Liver (tissue), 9 donors: ENCODE data around the gene SPAG16. TPM values are rescaled to one million over a fixed set of nuclear protein-coding genes. Genes with fewer than 3 reads are reported as not detected.

Source experiments
- DNase-seq: peaks from one replicate; pipeline ENCODE4 v3.0.0-alpha.2; 2017; ENCODE audit warnings: low spot score
- H3K27ac ChIP-seq, 2 donors: one replicate each; pipeline ENCODE4 v1.7.0; 2013; ENCODE audit warnings: inconsistent platforms in 2 of 2, low read length in 2 of 2, control low read depth in 1 of 2, low read depth in 1 of 2, mild to moderate bottlenecking in 1 of 2
- H3K27me3 ChIP-seq, 4 donors: one replicate each; pipeline versions ENCODE4 v1.6.1 to v1.7.0; 2013; ENCODE audit warnings: low read length in 3 of 4, inconsistent platforms in 1 of 4, mild to moderate bottlenecking in 1 of 4, moderate library complexity in 1 of 4; ENCODE audit not compliant: control insufficient read depth in 4 of 4, insufficient read depth in 4 of 4
- H3K36me3 ChIP-seq, 4 donors: one replicate each; pipeline versions ENCODE4 v1.6.1 to v1.7.0; 2013; ENCODE audit warnings: low read length in 3 of 4, mild to moderate bottlenecking in 3 of 4, low read depth in 1 of 4, moderate library complexity in 1 of 4; ENCODE audit not compliant: control insufficient read depth in 4 of 4, insufficient read depth in 3 of 4
- H3K4me1 ChIP-seq, 4 donors: one replicate each; pipeline versions ENCODE4 v1.6.1 to v1.7.0; 2013; ENCODE audit warnings: low read length in 3 of 4, mild to moderate bottlenecking in 3 of 4, moderate library complexity in 1 of 4; ENCODE audit not compliant: control insufficient read depth in 4 of 4, insufficient read depth in 4 of 4
- H3K4me3 ChIP-seq, 3 donors: one replicate each; pipeline versions ENCODE4 v1.6.1 to v1.7.0; 2013; ENCODE audit warnings: low read length in 3 of 3, control low read depth in 1 of 3, low read depth in 1 of 3, mild to moderate bottlenecking in 1 of 3
- H3K9ac ChIP-seq, 2 donors: one replicate each; pipeline ENCODE4 v1.7.0; 2013; ENCODE audit warnings: low read length in 2 of 2, mild to moderate bottlenecking in 2 of 2, moderate library complexity in 2 of 2, control low read depth in 1 of 2, low read depth in 1 of 2
- H3K9me3 ChIP-seq, 4 donors: one replicate each; pipeline versions ENCODE4 v1.6.1 to v1.7.0; 2013; ENCODE audit warnings: low read length in 3 of 4; ENCODE audit not compliant: control insufficient read depth in 4 of 4
- CTCF ChIP-seq: fragments of 150-350 bp; IDR thresholded peaks from 2 replicates; pipeline ENCODE4 v1.5.1; 2017; ENCODE audit warnings: improper control_type of control experiment, low read depth, low read length; ENCODE audit not compliant: missing input control
- FOXA1 ChIP-seq: IDR thresholded peaks from 2 replicates; pipeline ENCODE4 v1.6.1; 2016; ENCODE audit warnings: antibody characterized with exemption
- FOXA2 ChIP-seq: IDR thresholded peaks from 2 replicates; pipeline ENCODE4 v1.6.1; 2016; ENCODE audit warnings: antibody characterized with exemption
- GABPA ChIP-seq, 2 donors: IDR thresholded peaks in 1 of 2; conservative IDR thresholded peaks in 1 of 2; 2 replicates each; pipeline ENCODE4 v1.6.1; 2016; ENCODE audit warnings: antibody characterized with exemption in 2 of 2, mild to moderate bottlenecking in 1 of 2, moderate library complexity in 1 of 2
- HNF4A ChIP-seq, 2 donors: conservative IDR thresholded peaks; 2 replicates each; pipeline ENCODE4 v1.6.1; 2016; ENCODE audit warnings: antibody characterized with exemption in 2 of 2, mild to moderate bottlenecking in 2 of 2
- HNF4G ChIP-seq: IDR thresholded peaks from 2 replicates; pipeline ENCODE4 v1.6.1; 2016; ENCODE audit warnings: antibody characterized with exemption
- JUND ChIP-seq, 2 donors: IDR thresholded peaks; 2 replicates each; pipeline ENCODE4 v1.6.1; 2016; ENCODE audit warnings: antibody characterized with exemption in 2 of 2
- NR2F2 ChIP-seq: IDR thresholded peaks from 2 replicates; pipeline ENCODE4 v1.6.1; 2016; ENCODE audit warnings: antibody characterized with exemption
- RAD21 ChIP-seq, 2 donors: IDR thresholded peaks; 2 replicates each; pipeline ENCODE4 v1.6.1; 2016; ENCODE audit warnings: antibody characterized with exemption in 2 of 2, mild to moderate bottlenecking in 2 of 2
- RXRA ChIP-seq, 2 donors: IDR thresholded peaks; 2 replicates each; pipeline ENCODE4 v1.6.1; 2017 to 2018; ENCODE audit warnings: antibody characterized with exemption in 2 of 2, mild to moderate bottlenecking in 1 of 2
- SP1 ChIP-seq: IDR thresholded peaks from 2 replicates; pipeline ENCODE4 v1.6.1; 2018; ENCODE audit warnings: antibody characterized with exemption, mild to moderate bottlenecking
- TAF1 ChIP-seq: conservative IDR thresholded peaks from 2 replicates; pipeline ENCODE4 v1.6.1; 2016; ENCODE audit warnings: antibody characterized with exemption, mild to moderate bottlenecking
- YY1 ChIP-seq: IDR thresholded peaks from 2 replicates; pipeline ENCODE4 v1.6.1; 2016; ENCODE audit warnings: antibody characterized with exemption, mild to moderate bottlenecking
- ZBTB33 ChIP-seq: IDR thresholded peaks from 2 replicates; pipeline ENCODE4 v1.6.1; 2016; ENCODE audit warnings: antibody characterized with exemption
- WGBS: extraction: QIAGEN DNeasy Blood & Tissue Kit; methylation state at CpG from one replicate; pipeline ENCODE4 v1.1.7; 2013; 5-methylcytosine and 5-hydroxymethylcytosine counted together
- polyA plus RNA-seq, 2 donors: library from polyadenylated mRNA; stranded (reverse) in 1 of 2; unstranded in 1 of 2; fragments of 200-250 nt in 1 of 2; fragments of >200 nt in 1 of 2; fragmentation: Nextera tagmentation in 1 of 2; extraction: Ambion mirVana in 1 of 2; gene quantifications; one replicate each; pipeline versions ENCODE4 v1.2.1 to v1.2.3, GENCODE V29; 2013 to 2015
- total RNA-seq, 2 donors: library from RNA; depleted of rRNA; stranded (reverse); fragments of >200 nt; gene quantifications; one replicate each; pipeline ENCODE4 v1.2.3, GENCODE V29; 2014
- TF ChIP-seq, protein P1 (sequence below): IDR thresholded peaks from 2 replicates; pipeline ENCODE4 v1.6.1; 2016; ENCODE audit warnings: antibody characterized with exemption, mild to moderate bottlenecking
- TF ChIP-seq, protein P2 (sequence below): IDR thresholded peaks from 2 replicates; pipeline ENCODE4 v1.6.1; 2016; ENCODE audit warnings: antibody characterized with exemption
- TF ChIP-seq, protein P3 (sequence below): IDR thresholded peaks from 2 replicates; pipeline ENCODE4 v1.6.1; 2016; ENCODE audit warnings: antibody characterized with exemption
- donor health status: healthy.
- donor health status: healthy.
- donor health status: healthy.
- donor health status: healthy.
- donor health status: healthy.

SPAG16 gene
- total and polyA plus RNA-seq, 4 donors: 6.4 to 12.7 (median 11.4) TPM

GRCh38 chr2:213336253-213336770, 52.0 kb downstream of the SPAG16 start:
- Histone ChIP-seq H3K27ac (no peak overlapping the region), H3K4me3 (no peak overlapping the region), H3K4me1 (no peaks in the 10 kb centered on the region), H3K36me3 (no peaks in the 10 kb centered on the region), H3K9ac (no peak overlapping the region), H3K27me3 (no peaks in the 10 kb centered on the region), H3K9me3 (peaks cover 3 to 12% (median 5%) of the 10 kb centered on the region in 4 donors)
- 96% methylated on average over 4 of the region's 4 CpGs for WGBS
- no peak for DNase-seq
- TF ChIP-seq RXRA (IDR thresholded peaks at IDR 0.05) (no peak), CTCF (no peak), YY1 (no peak), RAD21 (IDR thresholded peaks at IDR 0.05) (no peak), HNF4A (conservative IDR thresholded peaks at IDR 0.05) (no peak), ZBTB33 (no peak), SP1 (no peak), FOXA2 (no peak), GABPA (IDR thresholded peaks at IDR 0.05 in 1 of 2, conservative IDR thresholded peaks at IDR 0.05 in 1 of 2) (no peak), TAF1 (no peak), FOXA1 (no peak), HNF4G (no peak), JUND (IDR thresholded peaks at IDR 0.05) (no peak), NR2F2 (no peak)
- TF ChIP-seq, protein P1, sequence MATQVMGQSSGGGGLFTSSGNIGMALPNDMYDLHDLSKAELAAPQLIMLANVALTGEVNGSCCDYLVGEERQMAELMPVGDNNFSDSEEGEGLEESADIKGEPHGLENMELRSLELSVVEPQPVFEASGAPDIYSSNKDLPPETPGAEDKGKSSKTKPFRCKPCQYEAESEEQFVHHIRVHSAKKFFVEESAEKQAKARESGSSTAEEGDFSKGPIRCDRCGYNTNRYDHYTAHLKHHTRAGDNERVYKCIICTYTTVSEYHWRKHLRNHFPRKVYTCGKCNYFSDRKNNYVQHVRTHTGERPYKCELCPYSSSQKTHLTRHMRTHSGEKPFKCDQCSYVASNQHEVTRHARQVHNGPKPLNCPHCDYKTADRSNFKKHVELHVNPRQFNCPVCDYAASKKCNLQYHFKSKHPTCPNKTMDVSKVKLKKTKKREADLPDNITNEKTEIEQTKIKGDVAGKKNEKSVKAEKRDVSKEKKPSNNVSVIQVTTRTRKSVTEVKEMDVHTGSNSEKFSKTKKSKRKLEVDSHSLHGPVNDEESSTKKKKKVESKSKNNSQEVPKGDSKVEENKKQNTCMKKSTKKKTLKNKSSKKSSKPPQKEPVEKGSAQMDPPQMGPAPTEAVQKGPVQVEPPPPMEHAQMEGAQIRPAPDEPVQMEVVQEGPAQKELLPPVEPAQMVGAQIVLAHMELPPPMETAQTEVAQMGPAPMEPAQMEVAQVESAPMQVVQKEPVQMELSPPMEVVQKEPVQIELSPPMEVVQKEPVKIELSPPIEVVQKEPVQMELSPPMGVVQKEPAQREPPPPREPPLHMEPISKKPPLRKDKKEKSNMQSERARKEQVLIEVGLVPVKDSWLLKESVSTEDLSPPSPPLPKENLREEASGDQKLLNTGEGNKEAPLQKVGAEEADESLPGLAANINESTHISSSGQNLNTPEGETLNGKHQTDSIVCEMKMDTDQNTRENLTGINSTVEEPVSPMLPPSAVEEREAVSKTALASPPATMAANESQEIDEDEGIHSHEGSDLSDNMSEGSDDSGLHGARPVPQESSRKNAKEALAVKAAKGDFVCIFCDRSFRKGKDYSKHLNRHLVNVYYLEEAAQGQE: no peak
- TF ChIP-seq, protein P2, sequence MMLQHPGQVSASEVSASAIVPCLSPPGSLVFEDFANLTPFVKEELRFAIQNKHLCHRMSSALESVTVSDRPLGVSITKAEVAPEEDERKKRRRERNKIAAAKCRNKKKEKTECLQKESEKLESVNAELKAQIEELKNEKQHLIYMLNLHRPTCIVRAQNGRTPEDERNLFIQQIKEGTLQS: no peak
- TF ChIP-seq, protein P3, sequence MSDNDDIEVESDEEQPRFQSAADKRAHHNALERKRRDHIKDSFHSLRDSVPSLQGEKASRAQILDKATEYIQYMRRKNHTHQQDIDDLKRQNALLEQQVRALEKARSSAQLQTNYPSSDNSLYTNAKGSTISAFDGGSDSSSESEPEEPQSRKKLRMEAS: no peak
